ENCODE data around the gene LDLRAD4. TPM values are rescaled to one million over a fixed set of nuclear protein-coding genes. Genes with fewer than 3 reads are reported as not detected.
"Not testable (repeated sequence)": the region's sequence is repeated elsewhere in the genome, so short reads cannot be mapped to it uniquely, and the experiment has no call there.

Gene LDLRAD4
- polyA plus RNA-seq, 4 donors = 10.4 to 20.6 (median 11.6) TPM

DNA sequence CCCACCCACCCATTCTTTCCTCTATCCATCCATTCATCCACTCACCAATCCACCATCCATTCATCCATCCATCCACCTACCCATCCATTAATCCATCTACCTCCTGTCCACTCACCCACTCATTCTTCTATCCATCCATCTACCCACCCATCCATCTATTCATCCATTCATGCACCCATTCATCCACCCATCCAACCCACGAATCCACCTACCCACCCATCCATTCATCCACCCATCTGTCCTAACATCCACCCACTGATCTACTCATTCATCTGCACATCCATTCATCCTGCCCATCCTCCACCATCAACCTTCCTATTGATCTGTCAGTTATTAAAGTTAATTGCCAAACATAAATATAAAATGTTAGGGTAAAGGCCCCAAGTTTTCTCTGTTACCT is 25.6 kb downstream of the LDLRAD4 start:
- DNase-seq (ENCODE audit: low read depth in 4 of 4, low spot score in 3 of 4) = no peak

DNA sequence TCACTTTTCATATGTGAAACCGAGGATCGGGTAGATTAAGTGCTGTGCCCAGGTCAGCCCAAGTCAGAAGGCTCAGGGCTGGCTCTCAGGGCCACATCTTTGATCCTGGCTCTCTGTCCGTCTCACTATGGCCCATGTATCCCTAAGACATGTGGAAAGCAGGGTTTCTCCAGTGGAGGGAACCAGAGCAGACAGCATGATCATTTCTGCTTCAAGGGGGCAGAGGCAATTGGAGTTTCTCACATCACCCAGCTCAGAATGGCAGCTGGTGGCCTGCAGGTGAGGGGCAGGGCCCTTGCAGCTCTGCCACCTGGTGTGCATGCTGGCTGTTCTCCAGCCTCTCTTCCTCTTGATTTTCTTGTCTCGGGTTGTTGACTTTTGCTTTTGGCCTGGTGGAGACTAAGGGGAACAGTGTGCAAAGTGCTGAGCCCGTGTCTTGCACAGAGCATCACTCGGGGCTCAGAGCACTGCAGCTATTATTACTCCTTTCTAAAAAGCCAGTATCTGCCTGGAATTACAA is 27.0 kb downstream of the LDLRAD4 start:
- no peak for DNase-seq (ENCODE audit: low read depth in 4 of 4, low spot score in 3 of 4)

DNA sequence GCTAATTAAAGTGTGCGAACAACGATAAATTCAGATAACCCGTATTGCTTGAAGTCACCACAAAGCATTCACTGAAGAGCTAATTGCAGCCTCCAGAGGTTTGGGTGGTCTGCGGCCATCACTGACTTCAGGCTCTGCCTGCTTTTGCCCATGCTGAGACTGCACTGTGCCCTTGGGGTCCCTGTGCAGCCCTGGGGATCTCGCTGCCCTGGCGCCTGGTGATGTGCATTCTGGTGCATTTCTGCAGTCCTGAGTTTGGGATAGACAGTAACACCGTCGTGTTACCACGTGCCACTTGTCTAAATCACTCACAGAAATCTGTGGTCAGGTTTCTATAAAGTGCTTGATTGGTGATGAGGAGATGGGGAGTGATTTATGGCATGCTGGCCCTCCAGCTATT is 27.6 kb downstream of the LDLRAD4 start:
- no peak for DNase-seq (ENCODE audit: low read depth in 4 of 4, low spot score in 3 of 4)

DNA sequence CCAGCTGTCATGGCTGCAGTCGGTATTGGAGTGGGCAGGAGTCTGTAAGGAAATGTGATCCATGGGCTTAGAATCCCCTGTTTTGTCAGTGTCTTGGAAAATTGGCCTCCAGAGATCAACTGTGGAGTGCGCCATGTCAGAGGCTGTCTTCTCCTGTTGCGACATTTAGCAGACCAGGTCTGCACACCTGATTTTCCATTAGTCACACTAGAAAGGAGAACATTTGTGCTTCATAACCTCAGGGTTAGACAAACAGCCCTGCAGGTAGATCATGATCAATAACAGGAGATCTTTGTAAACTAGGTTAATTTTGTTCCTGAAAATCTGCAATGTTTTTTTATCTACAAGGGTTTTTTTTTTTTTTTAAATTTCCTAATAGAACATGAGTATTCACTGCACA is 28.0 kb downstream of the LDLRAD4 start:
- DNase-seq (ENCODE audit: low read depth in 4 of 4, low spot score in 3 of 4) = no peak

DNA sequence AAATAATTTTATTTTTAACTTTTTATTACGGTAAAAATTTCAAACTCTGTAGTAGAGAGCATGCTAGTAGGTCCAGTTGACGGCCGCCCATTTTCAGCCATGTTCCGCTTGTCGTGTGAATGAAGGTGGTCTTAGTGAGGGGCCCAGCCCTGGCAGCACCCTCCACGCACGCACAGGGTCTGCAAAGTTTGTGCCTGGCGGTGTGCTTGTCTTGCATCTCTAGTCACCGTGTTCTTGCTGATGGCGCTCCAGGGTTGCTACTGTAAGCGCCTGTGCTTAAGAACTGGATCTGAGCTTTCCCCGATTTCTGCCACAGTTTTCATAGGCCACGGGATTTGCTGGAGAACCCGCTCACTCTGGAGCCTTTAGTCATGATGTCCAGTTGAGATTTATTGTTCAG is 28.9 kb downstream of the LDLRAD4 start:
- DNase-seq (ENCODE audit: low read depth in 4 of 4, low spot score in 3 of 4) = no peak

DNA sequence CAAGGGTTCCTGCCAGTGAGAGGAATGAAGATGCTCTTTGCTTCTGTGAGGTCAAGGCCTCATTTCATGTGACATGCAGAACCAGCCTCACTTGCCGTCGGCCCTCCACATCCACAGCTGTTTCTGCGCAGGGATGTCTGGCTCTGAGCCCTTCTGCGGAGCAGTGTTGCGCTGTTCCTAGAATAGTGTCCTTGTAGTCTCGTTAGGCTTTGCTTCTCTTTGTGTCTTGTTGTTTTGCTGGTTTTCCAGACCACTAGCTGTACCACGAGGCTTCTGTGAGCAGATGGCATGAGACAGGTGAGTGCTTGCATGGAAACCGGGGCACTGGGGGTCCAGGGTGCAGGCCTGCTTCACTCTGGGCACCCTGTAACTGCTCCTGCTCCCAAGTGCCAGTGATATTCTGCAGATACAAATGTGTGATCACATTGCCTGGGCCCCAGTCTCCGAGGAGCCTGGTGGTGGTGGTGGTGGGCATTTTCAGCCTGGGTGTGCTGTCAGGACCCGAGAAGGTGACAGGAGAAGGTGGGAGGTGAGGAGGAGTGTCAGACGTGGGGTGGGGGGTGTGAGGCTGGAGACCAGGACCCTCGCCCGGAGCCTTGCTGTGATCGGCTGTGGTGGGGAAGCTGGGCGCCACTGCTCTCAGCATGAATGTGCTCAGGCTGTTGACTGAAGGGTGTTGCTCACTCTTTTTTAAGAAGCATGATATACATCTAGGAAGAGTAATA is 34.3 kb downstream of the LDLRAD4 start:
- DNase-seq (ENCODE audit: low read depth in 4 of 4, low spot score in 3 of 4) = no peak

GRCh38 chr18:13253786-13254688 is 35.5 kb downstream of the LDLRAD4 start:
- no peak for DNase-seq (ENCODE audit: low read depth in 4 of 4, low spot score in 3 of 4)

- no peak for DNase-seq (ENCODE audit: low read depth in 4 of 4, low spot score in 3 of 4)
Measured at GRCh38 chr18:13254971-13255927, 36.7 kb downstream of the LDLRAD4 start.

- DNase-seq (ENCODE audit: low read depth in 4 of 4, low spot score in 3 of 4) = no peak
Measured at GRCh38 chr18:13256444-13257305, 38.1 kb downstream of the LDLRAD4 start.

DNA sequence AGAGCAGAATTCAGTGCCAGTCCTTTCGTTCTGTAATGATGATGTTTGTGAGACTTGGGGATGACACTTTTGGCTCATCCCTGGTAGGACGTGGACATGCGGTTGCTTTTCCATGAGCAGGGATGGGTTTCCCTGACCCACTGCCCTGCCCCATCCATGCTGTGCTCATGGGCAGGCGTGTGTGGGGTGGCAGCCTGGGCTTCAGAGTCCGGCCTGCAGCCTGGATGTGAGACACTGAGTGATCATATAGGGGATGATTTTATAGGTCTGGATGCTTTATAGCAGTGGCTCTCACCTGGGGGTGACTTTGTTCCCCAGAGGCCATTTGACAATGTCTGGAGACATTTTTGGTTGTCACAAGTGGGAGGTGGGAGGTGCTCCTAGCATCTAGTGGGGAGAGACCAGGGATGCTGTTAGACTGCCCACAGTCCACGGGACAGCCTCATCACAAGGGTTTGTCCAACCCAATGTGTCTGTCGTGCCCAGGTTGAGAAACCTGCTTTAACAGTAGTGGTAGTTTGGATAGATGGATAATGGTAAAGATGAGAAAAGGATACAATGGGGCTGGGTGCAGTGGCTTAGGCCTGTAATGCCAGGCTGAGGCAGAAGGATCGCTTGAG is 38.9 kb downstream of the LDLRAD4 start:
- DNase-seq (ENCODE audit: low read depth in 4 of 4, low spot score in 3 of 4) = no peak

DNA sequence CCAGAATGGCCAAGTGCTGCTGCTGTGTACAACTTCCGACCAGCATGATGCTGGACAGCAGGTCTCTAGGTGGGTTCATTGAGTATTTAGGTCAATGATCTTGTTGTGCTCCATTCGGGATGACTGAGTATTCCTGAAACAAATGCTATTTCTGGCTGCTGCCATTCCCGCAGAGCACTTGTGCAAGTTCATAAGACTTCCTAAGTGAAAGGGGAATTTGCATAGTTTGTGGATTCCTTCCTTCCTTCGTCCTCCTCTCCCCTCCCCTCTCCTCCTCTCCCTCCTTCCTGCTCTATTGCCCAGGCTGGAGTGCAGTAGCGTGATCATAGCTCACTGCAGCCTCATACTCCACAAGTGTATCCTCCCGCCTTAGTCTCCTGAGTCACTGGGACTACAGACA is 40.4 kb downstream of the LDLRAD4 start:
- DNase-seq (ENCODE audit: low read depth in 4 of 4, low spot score in 3 of 4) = no peak

DNA sequence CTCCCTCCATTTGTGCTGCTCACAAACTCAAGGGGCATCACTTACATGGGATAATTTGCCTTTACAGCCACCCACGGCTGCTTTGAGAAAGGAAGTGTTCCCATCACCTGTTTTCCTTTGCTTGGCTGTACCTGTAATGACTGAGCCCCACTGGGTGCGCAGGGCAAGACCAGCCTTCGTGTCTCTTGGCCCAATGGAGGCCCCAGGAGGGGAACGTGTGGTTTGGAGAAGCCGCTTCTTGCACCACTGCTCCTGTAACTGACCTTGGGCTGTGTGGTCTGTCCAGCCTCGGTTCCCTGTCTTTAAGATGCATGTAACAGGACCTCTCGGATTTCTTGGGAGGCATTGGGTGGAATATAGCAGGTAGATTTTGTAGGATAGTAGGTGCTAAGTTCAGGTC is 41.1 kb downstream of the LDLRAD4 start:
- no peak for DNase-seq (ENCODE audit: low read depth in 4 of 4, low spot score in 3 of 4)

DNA sequence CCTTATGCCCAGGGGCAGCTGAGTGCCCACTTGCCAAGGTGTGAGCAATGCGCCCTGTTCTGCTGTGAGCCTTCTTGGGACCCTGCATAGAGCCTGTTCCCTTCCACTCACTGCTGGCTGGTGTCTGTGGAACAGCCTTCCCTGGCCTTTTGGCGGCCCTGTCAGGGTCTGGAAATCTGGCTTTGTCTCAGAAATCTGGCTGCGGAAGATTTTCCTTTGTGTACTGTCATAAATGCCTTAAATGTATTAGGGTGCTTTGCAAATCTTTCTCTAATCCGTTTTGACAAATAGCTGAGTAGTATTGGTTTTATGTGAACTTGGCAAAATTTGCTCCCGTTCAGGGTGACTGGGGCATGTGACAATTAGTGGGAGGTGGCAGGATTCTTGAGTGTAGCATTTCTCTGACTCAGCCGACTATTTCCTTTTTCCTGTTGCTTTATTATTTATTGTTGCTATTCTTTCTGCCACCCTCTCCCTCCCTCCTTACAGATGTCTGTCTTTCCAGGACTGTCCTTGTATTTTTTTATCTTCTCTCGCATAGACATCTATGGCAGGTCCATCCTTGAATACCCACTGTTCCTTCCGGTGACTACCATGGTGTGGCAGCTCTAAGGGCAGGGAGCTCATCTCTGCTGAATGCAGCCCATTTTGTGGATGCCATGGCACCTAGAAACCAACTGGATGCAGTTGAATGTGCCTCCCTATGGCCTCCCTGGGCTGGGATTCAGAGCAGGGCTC is 41.8 kb downstream of the LDLRAD4 start:
- no peak for DNase-seq (ENCODE audit: low read depth in 4 of 4, low spot score in 3 of 4)

DNA sequence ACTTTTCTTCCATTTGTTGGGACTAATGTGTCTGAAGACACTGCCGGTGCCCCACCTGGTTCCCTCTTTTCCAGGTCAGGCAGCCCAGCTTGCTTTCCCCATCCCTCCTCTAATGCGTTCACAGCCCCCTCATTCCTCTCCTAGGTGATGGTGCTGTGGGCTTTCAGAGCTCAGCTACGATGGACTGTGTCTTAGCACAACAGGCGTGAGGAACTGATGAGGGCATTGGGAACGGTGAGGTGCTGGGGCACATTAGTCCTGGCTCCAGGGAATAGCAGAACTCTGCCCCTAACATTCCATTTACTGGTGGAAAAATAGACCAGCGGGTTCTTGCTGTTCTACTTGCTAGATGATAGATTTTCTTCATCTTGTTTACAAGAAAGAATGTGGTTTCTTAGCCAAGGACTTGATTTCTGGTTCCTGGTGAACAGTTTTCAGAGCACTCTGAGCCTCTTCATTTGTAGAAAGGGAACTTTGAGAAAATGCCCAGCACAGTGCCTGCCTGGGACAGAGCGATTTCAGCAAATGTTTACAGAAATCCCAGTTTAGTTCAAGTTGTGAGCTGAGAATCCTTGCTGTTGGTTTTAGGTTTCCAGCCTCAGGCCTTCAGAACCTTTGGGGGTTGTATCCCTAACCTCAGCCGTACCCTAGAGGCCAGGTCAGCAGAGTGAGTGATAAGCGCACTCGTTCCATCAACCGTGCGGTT is 42.5 kb downstream of the LDLRAD4 start:
- DNase-seq (ENCODE audit: low read depth in 4 of 4, low spot score in 3 of 4) = no peak

DNA sequence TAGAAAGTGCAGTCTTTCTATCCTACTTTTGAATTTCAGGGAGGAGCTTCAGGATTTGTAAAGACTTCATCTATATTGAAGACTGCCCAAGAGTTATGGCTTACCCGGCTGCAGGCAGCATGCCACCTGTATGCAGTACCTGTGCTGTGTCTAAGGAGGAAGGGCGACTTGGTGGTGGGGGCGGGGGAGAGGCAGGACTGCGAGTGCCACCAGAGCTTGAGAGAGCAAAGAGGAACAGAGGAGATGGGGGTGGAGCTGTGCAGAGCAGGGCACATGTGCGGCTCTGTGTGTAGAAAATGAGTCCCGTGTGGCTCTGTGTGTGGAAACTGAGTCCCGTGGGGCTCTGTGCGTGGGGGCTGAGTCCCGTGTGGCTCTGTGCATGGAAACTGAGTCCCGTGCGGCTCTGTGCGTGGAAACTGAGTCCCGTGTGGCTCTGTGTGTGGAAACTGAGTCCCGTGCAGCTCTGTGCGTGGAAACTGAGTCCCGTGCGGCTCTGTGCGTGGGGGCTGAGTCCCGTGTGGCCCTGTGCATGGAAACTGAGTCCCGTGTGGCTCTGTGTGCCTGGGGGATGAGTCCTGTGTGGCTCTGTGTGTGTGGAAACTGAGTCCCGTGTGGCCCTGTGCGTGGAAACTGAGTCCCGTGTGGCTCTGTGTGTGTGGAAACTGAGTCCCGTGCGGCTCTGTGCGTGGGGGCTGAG is 43.2 kb downstream of the LDLRAD4 start:
- DNase-seq (ENCODE audit: low read depth in 4 of 4, low spot score in 3 of 4) = no peak

DNA sequence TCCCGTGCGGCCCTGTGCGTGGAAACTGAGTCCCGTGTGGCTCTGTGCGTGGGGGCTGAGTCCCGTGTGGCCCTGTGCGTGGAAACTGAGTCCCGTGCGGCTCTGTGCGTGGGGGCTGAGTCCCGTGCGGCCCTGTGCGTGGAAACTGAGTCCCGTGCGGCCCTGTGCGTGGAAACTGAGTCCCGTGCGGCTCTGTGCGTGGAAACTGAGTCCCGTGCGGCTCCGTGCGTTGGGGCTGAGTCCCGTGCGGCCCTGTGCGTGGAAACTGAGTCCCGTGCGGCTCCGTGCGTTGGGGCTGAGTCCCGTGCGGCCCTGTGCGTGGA is 43.8 kb downstream of the LDLRAD4 start:
- DNase-seq (ENCODE audit: low read depth in 4 of 4, low spot score in 3 of 4) = not testable (repeated sequence)

Measured in left renal pelvis (tissue), 4 donors.